ENCODE results near the gene HK3.

DNA sequence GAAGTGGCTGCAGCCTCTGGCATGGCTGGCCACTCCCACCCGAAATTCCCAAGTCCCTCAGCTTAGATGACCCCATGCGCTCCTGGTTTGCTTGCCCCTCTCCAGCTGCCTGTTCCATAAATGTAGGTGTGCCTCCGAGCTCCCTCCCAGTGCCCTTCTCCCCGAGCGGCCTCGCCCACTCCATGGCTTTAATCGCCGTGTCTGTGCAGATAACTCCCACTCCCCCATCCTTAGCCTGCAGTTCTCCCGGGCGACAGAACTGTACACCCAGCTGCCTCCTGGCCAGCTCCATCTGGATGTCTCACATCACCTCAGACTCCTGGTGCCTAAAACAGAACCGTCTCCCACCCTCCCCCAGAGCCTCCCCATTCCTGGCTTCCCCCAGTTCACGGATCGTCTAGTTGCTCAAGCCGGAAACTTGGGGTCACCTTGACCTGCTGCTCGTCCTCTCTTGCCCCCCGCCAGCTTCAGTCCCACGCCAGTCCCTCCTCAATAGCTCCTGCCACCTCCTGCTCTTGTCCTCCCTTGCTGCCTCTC is 24.1 kb downstream of the HK3 start:
- TF ChIP-seq, protein P1, sequence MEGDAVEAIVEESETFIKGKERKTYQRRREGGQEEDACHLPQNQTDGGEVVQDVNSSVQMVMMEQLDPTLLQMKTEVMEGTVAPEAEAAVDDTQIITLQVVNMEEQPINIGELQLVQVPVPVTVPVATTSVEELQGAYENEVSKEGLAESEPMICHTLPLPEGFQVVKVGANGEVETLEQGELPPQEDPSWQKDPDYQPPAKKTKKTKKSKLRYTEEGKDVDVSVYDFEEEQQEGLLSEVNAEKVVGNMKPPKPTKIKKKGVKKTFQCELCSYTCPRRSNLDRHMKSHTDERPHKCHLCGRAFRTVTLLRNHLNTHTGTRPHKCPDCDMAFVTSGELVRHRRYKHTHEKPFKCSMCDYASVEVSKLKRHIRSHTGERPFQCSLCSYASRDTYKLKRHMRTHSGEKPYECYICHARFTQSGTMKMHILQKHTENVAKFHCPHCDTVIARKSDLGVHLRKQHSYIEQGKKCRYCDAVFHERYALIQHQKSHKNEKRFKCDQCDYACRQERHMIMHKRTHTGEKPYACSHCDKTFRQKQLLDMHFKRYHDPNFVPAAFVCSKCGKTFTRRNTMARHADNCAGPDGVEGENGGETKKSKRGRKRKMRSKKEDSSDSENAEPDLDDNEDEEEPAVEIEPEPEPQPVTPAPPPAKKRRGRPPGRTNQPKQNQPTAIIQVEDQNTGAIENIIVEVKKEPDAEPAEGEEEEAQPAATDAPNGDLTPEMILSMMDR (conservative IDR thresholded peaks at IDR 0.05) = no peak
- no peak for TF ChIP-seq ZFX (IDR thresholded peaks at IDR 0.05)

Data from C4-2B (cell line).